ENCODE results near the gene KRT76.

DNA sequence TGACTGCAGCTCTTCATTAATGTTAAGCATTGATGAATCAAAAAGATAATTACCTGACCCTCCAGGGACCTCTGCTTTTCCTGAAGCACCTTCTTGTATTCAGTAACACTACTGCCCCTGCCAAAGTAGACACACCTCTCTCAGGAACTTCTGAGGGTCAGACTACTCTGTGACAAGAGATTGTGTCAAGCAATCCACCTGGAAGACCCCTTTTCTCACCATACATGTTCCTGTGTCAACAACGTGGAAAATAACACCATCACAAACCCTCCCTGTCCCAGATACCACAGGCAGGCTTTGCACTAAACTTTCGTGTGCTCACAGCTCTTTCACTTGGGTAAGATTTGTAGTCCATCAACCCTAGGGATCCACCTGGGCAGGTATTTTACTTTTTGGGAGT lies 13.2 kb downstream of the KRT76 start:
- TF ChIP-seq EZH2 (IDR thresholded peaks at IDR 0.05; ENCODE audit: low read length, unreplicated experiment) = no peak
- TF ChIP-seq, protein P1, sequence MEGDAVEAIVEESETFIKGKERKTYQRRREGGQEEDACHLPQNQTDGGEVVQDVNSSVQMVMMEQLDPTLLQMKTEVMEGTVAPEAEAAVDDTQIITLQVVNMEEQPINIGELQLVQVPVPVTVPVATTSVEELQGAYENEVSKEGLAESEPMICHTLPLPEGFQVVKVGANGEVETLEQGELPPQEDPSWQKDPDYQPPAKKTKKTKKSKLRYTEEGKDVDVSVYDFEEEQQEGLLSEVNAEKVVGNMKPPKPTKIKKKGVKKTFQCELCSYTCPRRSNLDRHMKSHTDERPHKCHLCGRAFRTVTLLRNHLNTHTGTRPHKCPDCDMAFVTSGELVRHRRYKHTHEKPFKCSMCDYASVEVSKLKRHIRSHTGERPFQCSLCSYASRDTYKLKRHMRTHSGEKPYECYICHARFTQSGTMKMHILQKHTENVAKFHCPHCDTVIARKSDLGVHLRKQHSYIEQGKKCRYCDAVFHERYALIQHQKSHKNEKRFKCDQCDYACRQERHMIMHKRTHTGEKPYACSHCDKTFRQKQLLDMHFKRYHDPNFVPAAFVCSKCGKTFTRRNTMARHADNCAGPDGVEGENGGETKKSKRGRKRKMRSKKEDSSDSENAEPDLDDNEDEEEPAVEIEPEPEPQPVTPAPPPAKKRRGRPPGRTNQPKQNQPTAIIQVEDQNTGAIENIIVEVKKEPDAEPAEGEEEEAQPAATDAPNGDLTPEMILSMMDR (conservative IDR thresholded peaks at IDR 0.05; ENCODE audit: low read depth, low read length) = no peak
- TF ChIP-seq EZH2phosphoT487 (IDR thresholded peaks at IDR 0.05; ENCODE audit: borderline replicate concordance, low read length) = no peak

Data from PC-3 (cell line).